Neutrophil (primary cell): Measurements from ENCODE around the gene VAC14.

ENCODE experiments used
- H3K27ac ChIP-seq: fragments of 200-600 bp; sonication (generic); 2 replicates; pipeline ENCODE4 v1.5.1; 2016; ENCODE audit warnings: mild to moderate bottlenecking, moderate library complexity
- H3K27me3 ChIP-seq: fragments of 200-600 bp; sonication (generic); 2 replicates; pipeline ENCODE4 v1.6.0; 2016; ENCODE audit warnings: mild to moderate bottlenecking
- H3K36me3 ChIP-seq: fragments of 200-600 bp; sonication (generic); 2 replicates; pipeline ENCODE4 v1.5.1; 2017
- H3K4me1 ChIP-seq, 2 experiments: fragments of 200-600 bp in 1 of 2; sonication (generic) in 1 of 2; 1 replicate in 1 of 2; 2 replicates in 1 of 2; pipeline versions ENCODE4 v1.5.1 to v1.6.1; 2013 to 2016; ENCODE audit warnings: low read depth in 1 of 2, low read length in 1 of 2, mild to moderate bottlenecking in 1 of 2, moderate library complexity in 1 of 2; ENCODE audit not compliant: control insufficient read depth in 1 of 2, insufficient read depth in 1 of 2
- H3K4me3 ChIP-seq, 2 experiments: fragments of 200-600 bp in 1 of 2; sonication (generic) in 1 of 2; 1 replicate in 1 of 2; 2 replicates in 1 of 2; pipeline ENCODE4 v1.5.1; 2013 to 2016; ENCODE audit warnings: low read depth in 1 of 2, low read length in 1 of 2, mild to moderate bottlenecking in 1 of 2, moderate library complexity in 1 of 2
- H3K9me3 ChIP-seq: fragments of 200-600 bp; sonication (generic); 2 replicates; pipeline ENCODE4 v1.5.1; 2016
- CTCF ChIP-seq: fragments of 200-600 bp; sonication (generic); IDR thresholded peaks from 2 replicates; pipeline ENCODE4 v1.5.1; 2016; ENCODE audit warnings: antibody characterized with exemption

Gene VAC14

GRCh38 chr16:70789595-70790447 lies 11.1 kb downstream of the VAC14 start:
- TF ChIP-seq CTCF = no peak
- Histone ChIP-seq H3K4me1 (no peaks in the 10 kb centered on the region), H3K9me3 (no peaks in the 10 kb centered on the region), H3K27ac (no peak overlapping the region), H3K27me3 (no peaks in the 10 kb centered on the region), H3K36me3 (peaks cover 20% of the 10 kb centered on the region), H3K4me3 (no peak overlapping the region)

- Histone ChIP-seq H3K4me1 (no peaks in the 10 kb centered on the region), H3K36me3 (peaks cover 28% of the 10 kb centered on the region), H3K27ac (no peak overlapping the region), H3K27me3 (no peaks in the 10 kb centered on the region), H3K4me3 (no peak overlapping the region), H3K9me3 (no peaks in the 10 kb centered on the region)
- no peak for TF ChIP-seq CTCF
Measured at GRCh38 chr16:70788668-70789594, 12.0 kb downstream of the VAC14 start.

GRCh38 chr16:70786020-70786755 lies 14.8 kb downstream of the VAC14 start:
- TF ChIP-seq CTCF = no peak
- Histone ChIP-seq H3K4me1 (no peaks in the 10 kb centered on the region), H3K36me3 (peaks cover 56% of the 10 kb centered on the region), H3K4me3 (no peak overlapping the region), H3K27ac (no peak overlapping the region), H3K9me3 (peaks cover 6% of the 10 kb centered on the region), H3K27me3 (no peaks in the 10 kb centered on the region)

- H3K27me3 ChIP-seq = no peaks in the 10 kb centered on the region
- H3K9me3 ChIP-seq = peaks cover 6% of the 10 kb centered on the region
- no peak for TF ChIP-seq CTCF
- H3K4me1 ChIP-seq = no peaks in the 10 kb centered on the region
- peaks cover 68% of the 10 kb centered on the region for H3K36me3 ChIP-seq
- no peak overlapping the region for H3K27ac ChIP-seq
- no peak overlapping the region for H3K4me3 ChIP-seq
Measured at GRCh38 chr16:70784692-70785555, 16.0 kb downstream of the VAC14 start.
